Neural progenitor cell (in vitro differentiated cells): ENCODE results near the gene IFITM2. TPM values are rescaled to one million over a fixed set of nuclear protein-coding genes. Genes with fewer than 3 reads are reported as not detected.

ENCODE experiments used
- DNase-seq: peaks from one replicate; pipeline ENCODE4 v3.0.0-alpha.2; 2016; ENCODE audit warnings: low spot score
- H2AFZ ChIP-seq: fragments of 200-600 bp; sonication (generic); replicated peaks from 2 replicates; pipeline ENCODE4 v1.6.1; 2016; ENCODE audit warnings: antibody characterized with exemption
- H3F3A ChIP-seq: fragments of 200-600 bp; sonication (generic); 2 replicates; pipeline ENCODE4 v1.6.1; 2016; ENCODE audit warnings: antibody characterized with exemption, low read depth
- H3K27ac ChIP-seq: fragments of 200-600 bp; sonication (generic); 2 replicates; pipeline ENCODE4 v1.5.1; 2016; ENCODE audit warnings: mild to moderate bottlenecking
- H3K27me3 ChIP-seq: fragments of 200-600 bp; sonication (generic); 2 replicates; pipeline ENCODE4 v1.6.1; 2016; ENCODE audit warnings: mild to moderate bottlenecking, moderate library complexity
- H3K36me3 ChIP-seq: fragments of 200-600 bp; sonication (generic); 2 replicates; pipeline ENCODE4 v1.5.1; 2016
- H3K4me1 ChIP-seq: fragments of 200-600 bp; sonication (generic); 2 replicates; pipeline ENCODE4 v1.6.1; 2016; ENCODE audit warnings: mixed run types
- H3K4me2 ChIP-seq: fragments of 200-600 bp; sonication (generic); 2 replicates; pipeline ENCODE4 v1.6.1; 2016
- H3K4me3 ChIP-seq: fragments of 200-600 bp; sonication (generic); 2 replicates; pipeline ENCODE4 v1.5.1; 2016
- H3K79me2 ChIP-seq: fragments of 200-600 bp; sonication (generic); 2 replicates; pipeline ENCODE4 v1.6.1; 2016; ENCODE audit warnings: low read depth
- H3K9ac ChIP-seq: fragments of 200-600 bp; sonication (generic); 2 replicates; pipeline ENCODE4 v1.6.1; 2016
- H3K9me3 ChIP-seq: fragments of 200-600 bp; sonication (generic); 2 replicates; pipeline ENCODE4 v1.5.1; 2016; ENCODE audit warnings: low read depth
- H4K20me1 ChIP-seq: fragments of 200-600 bp; sonication (generic); 2 replicates; pipeline ENCODE4 v1.6.1; 2016; ENCODE audit warnings: low read depth
- H3K27ac Mint-ChIP-seq: 3 replicates; pipeline ENCODE4 v1.8.0; 2021; ENCODE audit warnings: mixed read lengths
- H3K27me3 Mint-ChIP-seq: 2 replicates; pipeline ENCODE4 v1.8.0; 2022; ENCODE audit warnings: low read depth, mild to moderate bottlenecking, inconsistent platforms, moderate library complexity, mixed read lengths; ENCODE audit not compliant: insufficient read depth
- H3K36me3 Mint-ChIP-seq: 3 replicates; pipeline ENCODE4 v1.8.0; 2021; ENCODE audit warnings: mixed read lengths
- H3K4me1 Mint-ChIP-seq: 3 replicates; pipeline ENCODE4 v1.8.0; 2021; ENCODE audit warnings: mixed read lengths
- H3K4me3 Mint-ChIP-seq: 3 replicates; pipeline ENCODE4 v1.8.0; 2021; ENCODE audit warnings: mild to moderate bottlenecking, moderate library complexity, mixed read lengths
- H3K9me3 Mint-ChIP-seq: 3 replicates; pipeline ENCODE4 v1.8.0; 2020; ENCODE audit warnings: mixed read lengths
- CTCF ChIP-seq: fragments of 200-600 bp; sonication (generic); IDR thresholded peaks from 2 replicates; pipeline ENCODE4 v1.5.1; 2017; ENCODE audit warnings: antibody characterized with exemption, mild to moderate bottlenecking
- EZH2 ChIP-seq: fragments of 200-600 bp; sonication (generic); IDR thresholded peaks from 2 replicates; pipeline ENCODE4 v1.6.1; 2017; ENCODE audit warnings: antibody characterized with exemption, mild to moderate bottlenecking, moderate library complexity
- EZH2phosphoT487 ChIP-seq: fragments of 200-600 bp; sonication (generic); IDR thresholded peaks from 2 replicates; pipeline ENCODE4 v1.6.1; 2017; ENCODE audit warnings: antibody characterized with exemption
- total RNA-seq: library from RNA; depleted of rRNA; stranded (reverse); fragments of >200 nt; gene quantifications from 2 replicates; pipeline ENCODE4 v1.2.3, GENCODE V29; 2015; ENCODE audit warnings: low replicate concordance

IFITM2 gene
- total RNA-seq, 1 donor from 2014 or later, result 10.5 TPM

- Histone ChIP-seq H3K4me2 (no peak overlapping the region), H3K9me3 (no peaks in the 10 kb centered on the region), H3K79me2 (no peaks in the 10 kb centered on the region), H4K20me1 (no peaks in the 10 kb centered on the region), H3K27ac (no peak overlapping the region), H3K4me3 (no peak overlapping the region), H3K36me3 (no peaks in the 10 kb centered on the region), H3F3A (no peaks in the 10 kb centered on the region), H3K4me1 (peaks cover 10% of the 10 kb centered on the region), H2AFZ (no peak overlapping the region), H3K27me3 (peaks cover 26% of the 10 kb centered on the region), H3K9ac (no peak overlapping the region)
- Mint-ChIP-seq H3K4me3 (no peak overlapping the region), H3K9me3 (peaks cover 3% of the 10 kb centered on the region), H3K36me3 (no peaks in the 10 kb centered on the region), H3K4me1 (peaks cover 19% of the 10 kb centered on the region), H3K27me3 (peaks cover 19% of the 10 kb centered on the region), H3K27ac (peak overlapping the region; percentile 58)
- TF ChIP-seq CTCF (no peak), EZH2phosphoT487 (no peak), EZH2 (no peak)
- DNase-seq, result no peak
Measured at GRCh38 chr11:283405-284104, 24.1 kb upstream of the IFITM2 start.

DNA sequence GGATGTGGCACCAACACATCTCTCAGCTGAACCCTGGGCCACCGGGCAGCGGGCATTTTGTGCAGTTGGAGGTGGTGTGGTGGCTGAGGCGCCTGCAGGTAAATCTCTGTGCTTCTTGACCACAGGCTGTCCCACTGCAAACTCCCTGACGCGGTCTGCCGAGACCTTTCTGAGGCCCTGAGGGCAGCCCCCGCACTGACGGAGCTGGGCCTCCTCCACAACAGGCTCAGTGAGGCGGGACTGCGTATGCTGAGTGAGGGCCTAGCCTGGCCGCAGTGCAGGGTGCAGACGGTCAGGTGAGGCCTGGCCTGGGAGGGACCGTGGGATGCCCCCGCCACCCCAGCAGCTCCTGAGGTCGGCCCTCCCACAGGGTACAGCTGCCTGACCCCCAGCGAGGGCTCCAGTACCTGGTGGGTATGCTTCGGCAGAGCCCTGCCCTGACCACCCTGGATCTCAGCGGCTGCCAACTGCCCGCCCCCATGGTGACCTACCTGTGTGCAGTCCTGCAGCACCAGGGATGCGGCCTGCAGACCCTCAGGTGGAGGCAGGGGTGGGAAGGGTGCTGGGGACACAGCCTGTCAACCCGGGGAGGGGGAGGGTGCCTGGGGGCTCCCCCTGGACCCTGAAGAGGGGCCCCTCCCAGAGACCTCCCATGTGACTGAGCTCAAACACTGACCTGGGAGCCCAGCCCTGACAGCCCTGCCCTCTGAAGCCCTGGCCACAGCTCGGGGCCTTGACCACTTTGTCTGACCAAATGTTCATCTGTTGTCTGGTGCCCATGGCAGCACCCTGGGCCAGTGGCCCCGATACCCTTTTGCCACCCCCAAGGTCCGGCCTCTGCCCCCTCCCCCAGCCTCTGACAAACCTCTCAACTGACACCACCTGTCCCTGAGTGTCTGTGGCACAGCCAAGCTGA, 23.3 kb upstream of the IFITM2 start:
- TF ChIP-seq EZH2 (no peak), CTCF (no peak), EZH2phosphoT487 (no peak)
- H3K27me3 Mint-ChIP-seq, result peaks cover 19% of the 10 kb centered on the region
- H3K36me3 ChIP-seq, result no peaks in the 10 kb centered on the region
- no peak for DNase-seq
- no peak overlapping the region for H3K4me3 ChIP-seq
- no peaks in the 10 kb centered on the region for H3F3A ChIP-seq
- H4K20me1 ChIP-seq, result no peaks in the 10 kb centered on the region
- H3K36me3 Mint-ChIP-seq, result no peaks in the 10 kb centered on the region
- no peak overlapping the region for H3K4me2 ChIP-seq
- peaks cover 2% of the 10 kb centered on the region for H3K9me3 Mint-ChIP-seq
- H3K4me1 ChIP-seq, result peaks cover 11% of the 10 kb centered on the region
- peaks cover 29% of the 10 kb centered on the region for H3K27me3 ChIP-seq
- no peak overlapping the region for H2AFZ ChIP-seq
- H3K27ac Mint-ChIP-seq, result no peak overlapping the region
- H3K4me1 Mint-ChIP-seq, result peaks cover 19% of the 10 kb centered on the region
- H3K9me3 ChIP-seq, result no peaks in the 10 kb centered on the region
- no peak overlapping the region for H3K9ac ChIP-seq
- no peak overlapping the region for H3K27ac ChIP-seq
- H3K79me2 ChIP-seq, result no peaks in the 10 kb centered on the region
- no peak overlapping the region for H3K4me3 Mint-ChIP-seq

GRCh38 chr11:285021-285893, 22.4 kb upstream of the IFITM2 start:
- no peak overlapping the region for H3K27ac Mint-ChIP-seq
- DNase-seq, result no peak
- Histone ChIP-seq H3K79me2 (no peaks in the 10 kb centered on the region), H3K9ac (no peak overlapping the region), H3K4me2 (no peak overlapping the region), H3K27ac (no peak overlapping the region), H3K4me1 (peaks cover 17% of the 10 kb centered on the region), H3K27me3 (peaks cover 24% of the 10 kb centered on the region), H3F3A (no peaks in the 10 kb centered on the region), H3K9me3 (no peaks in the 10 kb centered on the region), H2AFZ (no peak overlapping the region), H3K4me3 (no peak overlapping the region), H4K20me1 (no peaks in the 10 kb centered on the region), H3K36me3 (no peaks in the 10 kb centered on the region)
- no peaks in the 10 kb centered on the region for H3K36me3 Mint-ChIP-seq
- H3K27me3 Mint-ChIP-seq, result peaks cover 19% of the 10 kb centered on the region
- H3K4me1 Mint-ChIP-seq, result peaks cover 19% of the 10 kb centered on the region
- peaks cover 2% of the 10 kb centered on the region for H3K9me3 Mint-ChIP-seq
- TF ChIP-seq EZH2 (no peak), EZH2phosphoT487 (no peak), CTCF (no peak)
- no peak overlapping the region for H3K4me3 Mint-ChIP-seq
